ENCODE measurements around the gene GPR63. TPM values are rescaled to one million over a fixed set of nuclear protein-coding genes. Genes with fewer than 3 reads are reported as not detected.

The GPR63 gene
- total and polyA plus RNA-seq, 2 experiments from 2014 or later: 1.7 TPM; not detected in 1

DNA sequence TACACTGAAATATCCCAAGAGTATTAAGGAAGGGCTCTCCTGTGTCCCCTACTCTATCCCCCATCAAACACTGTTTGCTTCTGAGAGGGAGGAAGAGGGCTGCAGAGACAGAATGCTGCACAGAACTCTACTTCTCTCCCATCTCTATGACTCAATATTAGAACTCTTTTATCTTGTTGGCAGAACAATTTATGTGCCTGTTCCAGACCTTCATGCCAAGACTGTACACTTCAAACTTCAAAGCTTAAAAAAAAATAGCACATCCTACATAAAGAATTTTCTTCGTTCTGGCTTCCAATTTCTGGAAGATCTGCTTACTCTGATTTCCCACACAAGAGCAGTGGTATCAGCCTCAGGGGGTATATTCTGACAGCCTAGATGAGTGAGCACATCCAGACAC, 19.6 kb upstream of the GPR63 start:
- DNase-seq (ENCODE audit: low read depth in 1 of 2, low spot score in 1 of 2): no peak
- TF ChIP-seq, protein P1, sequence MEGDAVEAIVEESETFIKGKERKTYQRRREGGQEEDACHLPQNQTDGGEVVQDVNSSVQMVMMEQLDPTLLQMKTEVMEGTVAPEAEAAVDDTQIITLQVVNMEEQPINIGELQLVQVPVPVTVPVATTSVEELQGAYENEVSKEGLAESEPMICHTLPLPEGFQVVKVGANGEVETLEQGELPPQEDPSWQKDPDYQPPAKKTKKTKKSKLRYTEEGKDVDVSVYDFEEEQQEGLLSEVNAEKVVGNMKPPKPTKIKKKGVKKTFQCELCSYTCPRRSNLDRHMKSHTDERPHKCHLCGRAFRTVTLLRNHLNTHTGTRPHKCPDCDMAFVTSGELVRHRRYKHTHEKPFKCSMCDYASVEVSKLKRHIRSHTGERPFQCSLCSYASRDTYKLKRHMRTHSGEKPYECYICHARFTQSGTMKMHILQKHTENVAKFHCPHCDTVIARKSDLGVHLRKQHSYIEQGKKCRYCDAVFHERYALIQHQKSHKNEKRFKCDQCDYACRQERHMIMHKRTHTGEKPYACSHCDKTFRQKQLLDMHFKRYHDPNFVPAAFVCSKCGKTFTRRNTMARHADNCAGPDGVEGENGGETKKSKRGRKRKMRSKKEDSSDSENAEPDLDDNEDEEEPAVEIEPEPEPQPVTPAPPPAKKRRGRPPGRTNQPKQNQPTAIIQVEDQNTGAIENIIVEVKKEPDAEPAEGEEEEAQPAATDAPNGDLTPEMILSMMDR (IDR thresholded peaks at IDR 0.05; ENCODE audit: low read depth, low read length): no peak
- H3K27me3 ChIP-seq: no peaks in the 10 kb centered on the region
- H3K4me3 ChIP-seq: no peak overlapping the region
- H3K27ac ChIP-seq: no peak overlapping the region
- no peaks in the 10 kb centered on the region for H3K9me3 ChIP-seq (ENCODE audit: low read depth)
- H3K36me3 ChIP-seq: no peaks in the 10 kb centered on the region
- H3K4me1 ChIP-seq (ENCODE audit: low read depth): no peaks in the 10 kb centered on the region

DNA sequence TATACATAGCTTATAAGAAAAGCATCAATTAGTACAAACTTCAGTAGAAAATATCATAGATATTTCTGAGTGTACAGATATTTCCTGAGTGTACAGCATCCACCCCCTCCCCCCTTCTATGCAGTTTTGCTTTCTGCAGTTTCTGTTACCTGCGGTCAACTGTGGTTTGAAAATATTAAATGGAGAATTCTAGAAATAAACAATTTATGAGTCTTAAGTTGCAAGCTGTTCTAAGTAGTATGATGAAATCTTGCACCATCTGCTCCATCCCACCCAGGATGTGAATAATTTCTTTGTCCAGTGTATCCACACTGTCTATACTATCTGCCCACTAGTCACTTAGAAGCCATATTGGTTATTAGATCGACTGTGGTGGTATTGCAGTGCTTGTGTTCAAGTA, 15.8 kb upstream of the GPR63 start:
- no peaks in the 10 kb centered on the region for H3K4me1 ChIP-seq (ENCODE audit: low read depth)
- no peaks in the 10 kb centered on the region for H3K27me3 ChIP-seq
- TF ChIP-seq, protein P1 (IDR thresholded peaks at IDR 0.05; ENCODE audit: low read depth, low read length): no peak
- no peak overlapping the region for H3K27ac ChIP-seq
- no peaks in the 10 kb centered on the region for H3K36me3 ChIP-seq
- H3K4me3 ChIP-seq: no peak overlapping the region
- no peak for DNase-seq (ENCODE audit: low read depth in 1 of 2, low spot score in 1 of 2)
- no peaks in the 10 kb centered on the region for H3K9me3 ChIP-seq (ENCODE audit: low read depth)

DNA sequence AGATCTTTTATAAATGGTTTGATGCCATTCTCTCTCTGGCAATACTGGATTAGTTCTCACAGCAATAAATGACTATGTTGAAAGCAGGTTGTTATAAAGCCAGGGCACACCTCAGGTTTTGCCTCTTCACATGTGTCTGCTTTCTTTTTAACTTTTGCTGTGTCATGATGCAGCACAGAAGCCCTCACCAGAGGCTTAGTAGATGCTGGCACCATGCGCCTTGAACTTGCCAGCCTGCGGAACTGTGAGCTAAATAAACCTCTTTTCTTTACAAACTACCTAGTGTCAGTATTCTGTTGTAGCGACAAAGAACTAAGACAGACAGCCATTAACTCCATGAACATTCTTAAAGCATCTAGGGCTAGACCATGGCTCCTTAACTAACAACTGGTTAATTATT, 15.3 kb upstream of the GPR63 start:
- Histone ChIP-seq H3K36me3 (no peaks in the 10 kb centered on the region), H3K27me3 (no peaks in the 10 kb centered on the region), H3K4me1 (ENCODE audit: low read depth) (no peaks in the 10 kb centered on the region), H3K27ac (no peak overlapping the region), H3K9me3 (ENCODE audit: low read depth) (no peaks in the 10 kb centered on the region), H3K4me3 (no peak overlapping the region)
- DNase-seq (ENCODE audit: low read depth in 1 of 2, low spot score in 1 of 2): no peak
- TF ChIP-seq, protein P1 (IDR thresholded peaks at IDR 0.05; ENCODE audit: low read depth, low read length): no peak

DNA sequence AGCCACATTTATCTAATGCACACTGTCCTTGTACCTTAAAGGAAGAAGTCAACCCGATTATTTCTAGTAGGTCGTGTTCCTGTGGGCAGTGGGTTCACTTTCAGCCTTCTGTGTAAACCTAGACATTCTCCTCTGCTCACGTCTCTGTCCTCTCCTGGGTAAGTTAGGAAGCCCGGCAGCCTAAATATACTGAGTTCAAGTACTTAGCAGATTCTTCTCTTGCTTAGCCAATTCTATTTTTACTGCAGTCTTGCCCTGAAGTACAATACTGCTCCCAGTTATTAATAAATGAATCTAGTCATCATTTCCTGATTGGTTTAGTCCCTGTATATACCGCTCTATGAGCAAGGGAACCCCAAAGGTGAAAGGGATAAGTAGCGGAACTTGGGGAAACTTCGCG, 14.6 kb upstream of the GPR63 start:
- DNase-seq (ENCODE audit: low read depth in 1 of 2, low spot score in 1 of 2): no peak
- H3K36me3 ChIP-seq: no peaks in the 10 kb centered on the region
- TF ChIP-seq, protein P1 (IDR thresholded peaks at IDR 0.05; ENCODE audit: low read depth, low read length): no peak
- H3K27me3 ChIP-seq: no peaks in the 10 kb centered on the region
- H3K4me3 ChIP-seq: no peak overlapping the region
- H3K9me3 ChIP-seq (ENCODE audit: low read depth): no peaks in the 10 kb centered on the region
- no peak overlapping the region for H3K27ac ChIP-seq
- H3K4me1 ChIP-seq (ENCODE audit: low read depth): no peaks in the 10 kb centered on the region

DNA sequence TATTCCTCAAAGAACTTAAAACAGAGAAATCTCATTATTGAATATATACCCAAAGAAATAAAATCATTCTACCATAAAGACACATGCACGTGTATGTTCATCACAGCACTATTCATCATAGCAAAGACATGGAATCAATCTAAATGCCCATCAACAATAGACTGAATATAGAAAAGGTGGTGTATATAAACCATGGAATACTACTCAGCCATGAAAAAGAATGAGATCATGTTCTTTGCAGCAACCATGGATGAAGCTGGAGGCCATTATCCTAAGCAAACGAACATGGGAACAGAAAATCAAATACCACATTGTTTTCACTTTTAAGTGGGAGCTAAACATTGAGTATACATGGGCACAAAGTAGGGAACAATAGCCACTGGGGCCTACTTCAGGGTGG, 12.3 kb upstream of the GPR63 start:
- no peak overlapping the region for H3K27ac ChIP-seq
- DNase-seq (ENCODE audit: low read depth in 1 of 2, low spot score in 1 of 2): no peak
- no peaks in the 10 kb centered on the region for H3K36me3 ChIP-seq
- H3K4me3 ChIP-seq: no peak overlapping the region
- H3K27me3 ChIP-seq: no peaks in the 10 kb centered on the region
- TF ChIP-seq, protein P1 (IDR thresholded peaks at IDR 0.05; ENCODE audit: low read depth, low read length): no peak
- no peaks in the 10 kb centered on the region for H3K9me3 ChIP-seq (ENCODE audit: low read depth)
- H3K4me1 ChIP-seq (ENCODE audit: low read depth): no peaks in the 10 kb centered on the region

DNA sequence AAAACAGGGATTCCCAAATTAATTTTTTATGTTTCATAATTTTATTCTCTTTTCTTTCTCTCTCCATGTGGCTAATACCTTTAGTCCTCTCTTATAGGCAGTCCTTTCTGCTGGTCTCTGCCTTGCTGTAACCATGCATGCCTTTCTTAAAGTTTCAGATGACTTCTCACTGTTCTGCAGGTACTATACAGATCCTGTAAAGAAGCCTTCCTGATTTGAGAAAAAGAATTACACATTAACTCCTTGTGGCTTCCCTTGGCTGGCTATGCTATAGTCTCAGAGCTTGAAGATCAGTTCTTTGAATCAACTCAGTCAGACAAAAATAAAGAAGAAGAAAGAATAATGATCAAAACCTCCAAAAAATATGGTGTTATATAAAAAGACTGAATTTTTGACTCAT, 7.3 kb upstream of the GPR63 start:
- DNase-seq (ENCODE audit: low read depth in 1 of 2, low spot score in 1 of 2): no peak
- no peaks in the 10 kb centered on the region for H3K27me3 ChIP-seq
- H3K9me3 ChIP-seq (ENCODE audit: low read depth): no peaks in the 10 kb centered on the region
- no peaks in the 10 kb centered on the region for H3K36me3 ChIP-seq
- TF ChIP-seq, protein P1 (IDR thresholded peaks at IDR 0.05; ENCODE audit: low read depth, low read length): no peak
- no peak overlapping the region for H3K27ac ChIP-seq
- H3K4me1 ChIP-seq (ENCODE audit: low read depth): no peaks in the 10 kb centered on the region
- H3K4me3 ChIP-seq: no peak overlapping the region

Measured in cardiac muscle cell (in vitro differentiated cells and primary cell).